WTC11 (cell line): ENCODE results near the gene USP7. TPM values are rescaled to one million over a fixed set of nuclear protein-coding genes. Genes with fewer than 3 reads are reported as not detected.

Source experiments
- ATAC-seq: fragments of 200-7000 bp; cut with Tn5 transposase; 2 replicates; pipeline ENCODE4 v1.10.0; 2021; ENCODE audit warnings: mild to moderate bottlenecking, moderate library complexity
- CTCF ChIA-PET: fragments of 300-600 bp; sonication (Branson Sonifier 250); formaldehyde crosslinking; loops from one replicate; lab custom pipeline; 2021; ENCODE audit warnings: antibody characterized with exemption; lab: Charles Lee
- POLR2A ChIA-PET: fragments of 350-600 bp; sonication (Branson Sonifier 250); formaldehyde crosslinking; loops from one replicate; lab custom pipeline; 2021; ENCODE audit warnings: antibody characterized with exemption; lab: Charles Lee
- DNase-seq: peaks from one replicate; pipeline ENCODE4 v3.0.0; 2021; ENCODE audit warnings: low spot score
- H3K27ac Mint-ChIP-seq: 2 replicates; pipeline ENCODE4 v1.8.0; 2021; ENCODE audit warnings: mixed read lengths
- H3K27me3 Mint-ChIP-seq: 2 replicates; pipeline ENCODE4 v1.8.0; 2021; ENCODE audit warnings: low read depth, mild to moderate bottlenecking, moderate library complexity, mixed read lengths
- H3K36me3 Mint-ChIP-seq: 2 replicates; pipeline ENCODE4 v1.8.0; 2021; ENCODE audit warnings: mixed read lengths
- H3K4me1 Mint-ChIP-seq: 2 replicates; pipeline ENCODE4 v1.8.0; 2022; ENCODE audit warnings: mixed read lengths
- H3K4me3 Mint-ChIP-seq: 2 replicates; pipeline ENCODE4 v1.8.0; 2021; ENCODE audit warnings: mild to moderate bottlenecking, moderate library complexity, mixed read lengths
- H3K9me3 Mint-ChIP-seq: 2 replicates; pipeline ENCODE4 v1.8.0; 2021; ENCODE audit warnings: mixed read lengths
- ARID4B ChIP-seq: sonication (generic); formaldehyde crosslinking; IDR thresholded peaks from 2 replicates; pipeline ENCODE4 v1.8.0; 2023; ENCODE audit warnings: missing genetic modification reagents, mild to moderate bottlenecking, borderline replicate concordance
- ATF2 ChIP-seq: sonication (generic); formaldehyde crosslinking; IDR thresholded peaks from 2 replicates; pipeline ENCODE4 v1.8.1; 2022; ENCODE audit warnings: low read depth, missing genetic modification reagents, borderline replicate concordance
- E2F5 ChIP-seq: sonication (generic); formaldehyde crosslinking; IDR thresholded peaks from 2 replicates; pipeline ENCODE4 v1.8.1; 2022; ENCODE audit warnings: mild to moderate bottlenecking, moderate library complexity, missing genetic modification reagents
- JUN ChIP-seq: sonication (generic); formaldehyde crosslinking; IDR thresholded peaks from 2 replicates; pipeline ENCODE4 v1.8.0; 2023; ENCODE audit warnings: mild to moderate bottlenecking, missing genetic modification reagents
- NFATC4 ChIP-seq: fragments of 250-450 bp; sonication (Bioruptor Pico); IDR thresholded peaks from 2 replicates; pipeline ENCODE4 v1.9.0; 2021; ENCODE audit warnings: mild to moderate bottlenecking
- NR2C2 ChIP-seq: sonication (generic); formaldehyde crosslinking; IDR thresholded peaks from 2 replicates; pipeline ENCODE4 v1.8.0; 2022; ENCODE audit warnings: mild to moderate bottlenecking, missing genetic modification reagents
- NR3C1 ChIP-seq: sonication (generic); formaldehyde crosslinking; conservative IDR thresholded peaks from 2 replicates; pipeline ENCODE4 v1.8.1; 2023; ENCODE audit warnings: low read depth, mild to moderate bottlenecking, missing genetic modification reagents
- PRDM15 ChIP-seq: sonication (generic); formaldehyde crosslinking; IDR thresholded peaks from 2 replicates; pipeline ENCODE4 v1.8.0; 2022; ENCODE audit warnings: missing genetic modification reagents
- PRRX2 ChIP-seq: fragments of 250-450 bp; sonication (Bioruptor Pico); IDR thresholded peaks from 2 replicates; pipeline ENCODE4 v1.8.0; 2021; ENCODE audit warnings: mild to moderate bottlenecking
- SP1 ChIP-seq: sonication (generic); formaldehyde crosslinking; conservative IDR thresholded peaks from 2 replicates; pipeline ENCODE4 v1.8.1; 2022; ENCODE audit warnings: missing genetic modification reagents
- TCF7 ChIP-seq: sonication (generic); formaldehyde crosslinking; IDR thresholded peaks from 2 replicates; pipeline ENCODE4 v1.8.0; 2022; ENCODE audit warnings: mild to moderate bottlenecking, low read depth, missing genetic modification reagents, moderate library complexity
- TEAD1 ChIP-seq: sonication (generic); formaldehyde crosslinking; IDR thresholded peaks from 2 replicates; pipeline ENCODE4 v1.8.0; 2022; ENCODE audit warnings: mild to moderate bottlenecking, missing genetic modification reagents
- ZNF219 ChIP-seq: sonication (generic); formaldehyde crosslinking; IDR thresholded peaks from 2 replicates; pipeline ENCODE4 v1.8.0; 2023; ENCODE audit warnings: missing genetic modification reagents, mild to moderate bottlenecking, borderline replicate concordance
- ZNF281 ChIP-seq: sonication (generic); formaldehyde crosslinking; IDR thresholded peaks from 2 replicates; pipeline ENCODE4 v1.8.0; 2023; ENCODE audit warnings: mild to moderate bottlenecking, missing genetic modification reagents
- ZNF396 ChIP-seq: fragments of 250-450 bp; sonication (Bioruptor Pico); IDR thresholded peaks from 2 replicates; pipeline ENCODE4 v1.8.0; 2021; ENCODE audit warnings: mild to moderate bottlenecking, moderate library complexity, borderline replicate concordance
- ZNF425 ChIP-seq: fragments of 250-450 bp; sonication (Bioruptor Pico); conservative IDR thresholded peaks from 2 replicates; pipeline ENCODE4 v1.9.0; 2021; ENCODE audit warnings: mild to moderate bottlenecking
- ZSCAN18 ChIP-seq: fragments of 250-450 bp; sonication (Bioruptor Pico); IDR thresholded peaks from 2 replicates; pipeline ENCODE4 v2.1.2; 2022; ENCODE audit warnings: mild to moderate bottlenecking, moderate library complexity
- total RNA-seq: library from RNA; stranded (reverse); gene quantifications from 3 replicates; pipeline ENCODE4 v1.2.3, GENCODE V29; 2021
- TF ChIP-seq, protein P1 (sequence below): fragments of 250-450 bp; sonication (Bioruptor Pico); IDR thresholded peaks from 2 replicates; pipeline ENCODE4 v1.8.0; 2021; ENCODE audit warnings: mild to moderate bottlenecking

USP7 gene
- total RNA-seq, 1 experiment from 2014 or later = 211 TPM

- no peak for TF ChIP-seq ZNF281
- TF ChIP-seq PRRX2 (CRISPR knock-in tag) = no peak
- TF ChIP-seq, protein P1, sequence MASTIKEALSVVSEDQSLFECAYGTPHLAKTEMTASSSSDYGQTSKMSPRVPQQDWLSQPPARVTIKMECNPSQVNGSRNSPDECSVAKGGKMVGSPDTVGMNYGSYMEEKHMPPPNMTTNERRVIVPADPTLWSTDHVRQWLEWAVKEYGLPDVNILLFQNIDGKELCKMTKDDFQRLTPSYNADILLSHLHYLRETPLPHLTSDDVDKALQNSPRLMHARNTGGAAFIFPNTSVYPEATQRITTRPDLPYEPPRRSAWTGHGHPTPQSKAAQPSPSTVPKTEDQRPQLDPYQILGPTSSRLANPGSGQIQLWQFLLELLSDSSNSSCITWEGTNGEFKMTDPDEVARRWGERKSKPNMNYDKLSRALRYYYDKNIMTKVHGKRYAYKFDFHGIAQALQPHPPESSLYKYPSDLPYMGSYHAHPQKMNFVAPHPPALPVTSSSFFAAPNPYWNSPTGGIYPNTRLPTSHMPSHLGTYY (CRISPR knock-in tag) = no peak
- no peak for TF ChIP-seq NR3C1 (CRISPR knock-in tag)
- no peak for TF ChIP-seq TEAD1
- TF ChIP-seq SP1 (CRISPR knock-in tag) = no peak
- TF ChIP-seq E2F5 = no peak
- TF ChIP-seq ATF2 (CRISPR knock-in tag) = no peak
- no peak for TF ChIP-seq ZSCAN18 (CRISPR knock-in tag)
- no peak for TF ChIP-seq ZNF425 (CRISPR knock-in tag)
- no peak for TF ChIP-seq NR2C2 (CRISPR knock-in tag)
- TF ChIP-seq ZNF396 = no peak
Observed at GRCh38 chr16:8853611-8854010, 110.1 kb downstream of the USP7 start (continued).

- CTCF ChIA-PET = interaction anchor here (1.0 to 3.4 kb wide), 5 partner anchors 27 to 160 kb away, joined by 3 to 12 read pairs (median 5); no protein-coding TSS in a partner anchor
- TF ChIP-seq ARID4B (no peak), NFATC4 (no peak), TCF7 (CRISPR knock-in tag) (no peak), PRDM15 (CRISPR knock-in tag) (no peak), ZNF219 (CRISPR knock-in tag) (no peak), JUN (CRISPR knock-in tag) (no peak), PRRX2 (CRISPR knock-in tag) (no peak), NR2C2 (CRISPR knock-in tag) (no peak)
Observed at GRCh38 chr16:8853150-8853549, 110.6 kb downstream of the USP7 start.

More at GRCh38 chr16:8853150-8853549, 110.6 kb downstream of the USP7 start:
- ATAC-seq = no peak
- peak overlapping the region; percentile 83 for H3K27ac Mint-ChIP-seq
- H3K27me3 Mint-ChIP-seq = no peaks in the 10 kb centered on the region
- no peak for DNase-seq
- H3K9me3 Mint-ChIP-seq = no peaks in the 10 kb centered on the region
- no peak overlapping the region for H3K4me3 Mint-ChIP-seq
- peaks cover 68% of the 10 kb centered on the region for H3K36me3 Mint-ChIP-seq
- peaks cover 57% of the 10 kb centered on the region for H3K4me1 Mint-ChIP-seq
- POLR2A ChIA-PET = interaction anchor here (1.0 to 2.5 kb wide), 2 partner anchors 16 to 21 kb away, joined by 3 to 10 read pairs; partner anchors contain the start of gene CARHSP1
